ENCODE data around the gene S1PR4. TPM values are rescaled to one million over a fixed set of nuclear protein-coding genes. Genes with fewer than 3 reads are reported as not detected.

S1PR4 gene
- total and polyA plus RNA-seq, 8 donors, result 1.2 to 20.8 (median 2.2) TPM

- H3K4me1 ChIP-seq, result peaks cover 13 to 89% of the 10 kb centered on the region in 2 donors
- ATAC-seq (no peak), DNase-seq (peak in 1 of 4 donors; percentile 46)
- no peaks in the 10 kb centered on the region for H3K27me3 ChIP-seq
- H3K4me3 ChIP-seq, result no peak overlapping the region
- peaks cover 0 to 6% of the 10 kb centered on the region in 2 donors for H3K36me3 ChIP-seq
- intact Hi-C loops (cut with DNase I), result no loop called here
- peak overlapping the region in 1 of 2 donors; percentile 87 for H3K27ac ChIP-seq
- no peaks in the 10 kb centered on the region for H3K9me3 ChIP-seq
- TF ChIP-seq CTCF (IDR thresholded peaks at IDR 0.05), result no peak
Observed at GRCh38 chr19:3183721-3184641, 5.4 kb downstream of the S1PR4 start.

GRCh38 chr19:3184847-3185460 lies 6.4 kb downstream of the S1PR4 start:
- peak overlapping the region; percentile 72 to 99 for H3K4me3 ChIP-seq
- intact Hi-C loops (cut with DNase I), result no loop called here

GRCh38 chr19:3185461-3186159 lies 7.0 kb downstream of the S1PR4 start, which contains the start of gene NCLN:
TSS of gene NCLN (plus strand) at chr19:3185930. CDS start at chr19:3186031, 101 bp downstream.
- intact Hi-C loops (cut with DNase I), result no loop called here
- TF ChIP-seq CTCF (IDR thresholded peaks at IDR 0.05), result no peak
- Histone ChIP-seq H3K4me3 (peak within 1 kb of the TSS; percentile 72 to 99), H3K9me3 (no peaks in the 10 kb centered on the region), H3K4me1 (peaks cover 13 to 87% of the 10 kb centered on the region in 2 donors), H3K36me3 (peaks cover 0 to 18% of the 10 kb centered on the region in 2 donors), H3K27me3 (no peaks in the 10 kb centered on the region), H3K27ac (peak within 1 kb of the TSS; percentile 76 to 87)
- ATAC-seq (peak; percentile 96), DNase-seq (peak; percentile 96 to 99 (median 97))

More at GRCh38 chr19:3184847-3185460, 6.4 kb downstream of the S1PR4 start:
- peak overlapping the region in 1 of 2 donors; percentile 87 for H3K27ac ChIP-seq
- no peaks in the 10 kb centered on the region for H3K27me3 ChIP-seq
- H3K9me3 ChIP-seq, result no peaks in the 10 kb centered on the region
- peaks cover 0 to 15% of the 10 kb centered on the region in 2 donors for H3K36me3 ChIP-seq
- peaks cover 13 to 89% of the 10 kb centered on the region in 2 donors for H3K4me1 ChIP-seq
- DNase-seq, result peak in 2 of 4 donors; percentile 79 to 80
- TF ChIP-seq CTCF (IDR thresholded peaks at IDR 0.05), result no peak
- ATAC-seq, result peak; percentile 62

GRCh38 chr19:3186160-3186688 lies 7.7 kb downstream of the S1PR4 start:
- TF ChIP-seq CTCF (IDR thresholded peaks at IDR 0.05), result no peak
- ATAC-seq (peak; percentile 15), DNase-seq (peak in 1 of 4 donors; percentile 86)
- Histone ChIP-seq H3K27ac (peak overlapping the region; percentile 76 to 87), H3K27me3 (no peaks in the 10 kb centered on the region), H3K36me3 (peaks cover 0 to 18% of the 10 kb centered on the region in 2 donors), H3K9me3 (no peaks in the 10 kb centered on the region), H3K4me1 (peaks cover 13 to 81% of the 10 kb centered on the region in 2 donors), H3K4me3 (peak overlapping the region; percentile 72 to 99)
- intact Hi-C loops (cut with DNase I), result no loop called here

Measured in left lung (tissue), 10 donors.